ENCODE data around the gene SYNGR4.
"Not testable (repeated sequence)": the region's sequence is repeated elsewhere in the genome, so short reads cannot be mapped to it uniquely, and the experiment has no call there.

The SYNGR4 gene

DNA sequence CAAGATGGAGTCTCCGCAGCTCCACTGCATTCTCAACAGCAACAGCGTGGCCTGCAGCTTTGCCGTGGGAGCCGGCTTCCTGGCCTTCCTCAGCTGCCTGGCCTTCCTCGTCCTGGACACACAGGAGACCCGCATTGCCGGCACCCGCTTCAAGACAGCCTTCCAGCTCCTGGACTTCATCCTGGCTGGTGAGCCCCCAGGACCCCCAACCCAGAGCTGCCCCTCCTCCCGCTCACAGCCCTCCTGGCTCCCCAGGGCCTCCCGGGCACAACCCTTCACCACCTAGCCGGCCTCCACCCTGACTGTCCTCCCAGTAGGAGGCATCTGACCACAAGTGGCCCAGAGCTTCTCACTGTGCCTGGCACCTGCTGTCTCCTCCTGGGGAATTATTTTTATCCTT is 9.4 kb downstream of the SYNGR4 start:
- DNase-seq: no peak

DNA sequence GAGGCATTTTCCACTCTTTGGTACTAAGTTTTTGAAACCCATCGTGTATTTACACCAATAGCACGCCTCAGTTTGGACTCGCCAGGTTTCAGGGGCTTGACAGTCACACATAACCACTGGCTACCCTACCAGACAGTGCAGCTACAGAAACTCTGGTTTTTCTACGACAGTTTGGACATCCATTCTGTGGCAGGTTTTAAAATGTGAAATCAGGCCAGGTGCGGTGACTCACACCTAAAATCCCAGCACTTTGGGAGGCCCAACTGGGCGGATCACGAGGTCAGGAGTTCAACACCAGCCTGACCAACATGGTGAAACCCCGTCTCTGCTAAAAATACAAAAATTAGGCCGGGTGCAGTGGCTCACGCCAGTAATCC is 14.0 kb downstream of the SYNGR4 start:
- no peak for DNase-seq

DNA sequence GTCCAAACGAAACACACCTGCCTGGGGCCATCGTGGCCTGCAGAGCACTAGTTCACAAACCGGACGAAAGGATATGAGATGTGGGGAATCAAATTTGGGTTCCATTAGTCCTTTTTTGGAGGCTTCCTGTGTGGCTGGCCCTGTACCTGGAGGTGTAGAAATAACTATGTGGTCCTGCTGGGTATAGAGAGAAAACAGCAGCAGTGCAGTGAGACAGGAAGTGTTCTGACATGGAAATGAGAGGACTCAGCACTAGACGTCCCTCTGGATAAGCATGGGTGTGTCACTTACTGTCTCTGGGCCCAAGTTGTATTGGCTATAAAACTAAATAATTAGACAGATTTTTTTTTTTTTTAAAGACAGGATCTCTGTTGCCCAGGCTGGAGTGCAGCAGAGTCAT is 14.9 kb downstream of the SYNGR4 start:
- DNase-seq: no peak

DNA sequence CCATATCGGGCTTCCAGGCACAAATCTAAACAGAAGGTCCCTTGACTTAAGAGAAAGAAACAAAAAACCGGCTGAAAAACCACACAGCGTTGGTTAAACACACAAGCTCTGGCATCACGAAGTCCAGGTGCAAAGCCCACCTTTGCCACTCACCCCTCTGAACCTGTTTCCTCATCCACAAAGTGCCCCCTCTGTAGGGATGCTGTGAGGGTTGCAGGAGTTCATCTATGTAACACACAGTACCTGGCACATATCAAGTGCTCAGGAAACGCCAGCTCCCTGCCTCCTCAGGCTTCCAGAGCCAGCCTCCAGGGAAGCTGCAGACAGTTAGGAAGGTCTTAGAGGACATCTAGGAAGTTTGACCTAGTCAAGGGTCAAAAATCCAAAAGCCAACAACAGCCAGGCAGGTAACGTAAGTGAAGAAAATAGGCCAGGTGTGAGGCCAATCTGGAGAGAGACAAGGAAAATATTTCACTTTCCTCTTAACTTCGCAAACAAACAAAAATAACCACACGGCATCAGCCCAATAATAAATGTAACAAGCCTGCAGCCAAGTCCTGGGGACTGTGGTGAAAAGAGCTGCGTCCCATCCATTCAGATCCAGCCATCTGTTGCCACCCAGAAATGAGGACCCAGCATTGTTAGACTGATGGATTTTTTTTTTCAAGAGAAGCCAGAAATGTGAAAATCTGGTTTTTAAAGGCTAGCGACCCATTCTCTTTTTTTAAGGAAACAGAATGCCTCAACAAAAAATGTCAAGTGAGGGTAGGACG is 17.2 kb downstream of the SYNGR4 start:
- DNase-seq: no peak

DNA sequence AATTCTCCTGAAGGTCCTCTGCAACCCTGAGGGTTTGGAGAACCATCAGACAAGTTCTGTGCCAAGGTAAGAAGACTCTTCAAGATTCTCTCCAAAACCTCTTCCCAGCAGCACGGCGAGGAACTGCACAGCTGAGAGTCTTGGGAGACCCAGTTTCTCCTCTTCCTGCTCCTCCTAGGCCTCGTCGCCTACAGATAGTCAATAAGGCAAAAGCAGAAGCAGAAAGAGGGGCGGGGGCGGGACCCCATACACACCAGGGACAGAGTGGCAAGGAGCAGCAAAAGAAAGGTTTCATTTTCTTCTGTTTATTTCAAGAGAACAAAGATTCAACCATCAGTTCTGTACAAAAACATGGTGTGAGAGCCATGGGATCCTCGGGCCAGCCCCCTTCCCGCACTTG is 18.1 kb downstream of the SYNGR4 start:
- DNase-seq: no peak

DNA sequence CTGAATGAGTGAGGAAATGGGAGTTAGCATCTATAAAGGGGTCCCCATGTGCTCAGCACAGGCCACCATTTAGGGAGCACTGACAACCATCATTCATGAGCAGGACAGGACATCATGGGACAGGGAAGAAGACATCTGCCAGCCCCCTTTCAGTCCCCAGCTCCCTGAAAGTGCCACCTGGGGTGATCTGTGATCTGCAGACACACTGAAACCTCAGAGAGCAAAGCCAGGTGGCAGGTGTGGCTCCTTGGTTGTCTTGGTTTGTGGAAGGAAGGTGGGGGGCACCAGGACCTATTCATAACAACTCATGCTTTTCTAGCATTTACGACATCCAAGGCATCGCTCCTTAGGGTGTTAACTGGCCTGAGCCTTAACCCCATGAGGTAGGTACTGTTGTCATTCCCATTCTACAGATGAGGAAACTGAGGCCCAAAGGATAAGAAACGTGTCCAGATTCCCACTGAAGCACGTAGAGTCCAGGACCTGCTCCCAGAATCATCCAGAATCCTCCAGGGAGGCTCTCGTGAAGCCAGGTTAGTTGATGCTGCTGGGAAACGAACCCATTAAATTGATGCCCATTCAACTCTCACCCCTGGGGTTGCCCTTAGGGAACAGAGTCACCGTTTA is 21.4 kb downstream of the SYNGR4 start:
- DNase-seq: no peak

DNA sequence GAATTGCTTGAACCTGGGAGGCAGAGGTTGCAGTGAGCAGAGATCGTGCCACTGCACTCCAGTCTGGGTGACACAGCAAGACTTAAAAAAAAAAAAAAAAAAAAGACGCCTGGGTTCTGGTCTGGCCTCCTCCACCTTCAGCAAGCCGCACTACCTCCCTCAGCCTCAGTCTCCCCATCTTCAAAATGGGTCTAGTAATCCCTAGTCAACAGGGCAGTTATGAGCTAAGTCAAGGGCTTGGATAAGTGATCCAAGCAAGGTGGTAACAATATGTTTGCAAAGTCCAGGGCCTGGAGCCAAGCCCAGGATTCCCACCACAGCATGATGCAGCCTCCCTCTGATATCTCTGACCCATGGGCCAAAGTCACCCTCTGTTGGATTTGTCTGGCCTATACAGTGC is 22.8 kb downstream of the SYNGR4 start:
- no peak for DNase-seq

DNA sequence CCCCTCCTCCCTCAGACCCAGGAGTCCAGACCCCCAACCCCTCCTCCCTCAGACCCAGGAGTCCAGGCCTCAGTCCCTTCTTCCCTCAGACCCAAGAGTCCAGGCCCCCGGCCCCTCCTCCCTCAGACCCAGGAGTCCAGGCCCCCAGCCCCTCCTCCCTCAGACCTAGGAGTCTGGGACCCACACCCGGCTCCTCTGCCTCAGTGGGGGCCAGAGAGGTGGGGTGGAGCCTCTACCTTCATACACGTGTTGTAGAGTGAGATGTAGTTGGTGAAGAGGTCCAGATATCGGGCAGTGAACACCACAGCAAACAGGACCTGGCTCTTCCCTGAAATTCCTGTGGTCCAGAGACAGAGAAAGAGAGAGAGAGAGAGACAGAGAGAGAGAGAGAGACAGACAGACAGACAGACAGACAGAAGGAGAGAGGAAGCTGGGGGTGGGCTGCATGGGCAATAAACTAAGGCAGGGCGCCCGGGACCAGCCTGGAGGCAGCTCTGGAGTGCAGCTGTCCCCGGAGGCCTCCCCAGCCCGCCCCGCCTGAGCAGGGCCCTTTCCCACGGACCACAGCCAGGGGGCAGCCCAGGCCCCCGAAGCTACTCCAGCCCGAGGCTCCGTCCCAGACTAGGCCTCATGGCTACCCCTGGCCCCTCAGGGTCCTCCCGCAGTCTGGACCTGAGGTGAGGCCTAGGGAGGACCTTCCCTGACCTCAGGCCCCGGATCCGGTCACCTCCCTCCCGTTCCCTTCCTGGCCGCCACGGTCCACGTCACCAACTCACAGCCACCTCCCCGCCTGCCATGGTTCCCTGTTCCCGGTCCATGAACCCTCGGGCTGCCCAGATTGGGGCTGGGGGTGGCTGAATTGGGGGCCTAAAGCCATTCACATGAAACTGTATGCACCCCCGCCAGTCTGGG is 26.3 kb downstream of the SYNGR4 start:
- no peak for DNase-seq

DNA sequence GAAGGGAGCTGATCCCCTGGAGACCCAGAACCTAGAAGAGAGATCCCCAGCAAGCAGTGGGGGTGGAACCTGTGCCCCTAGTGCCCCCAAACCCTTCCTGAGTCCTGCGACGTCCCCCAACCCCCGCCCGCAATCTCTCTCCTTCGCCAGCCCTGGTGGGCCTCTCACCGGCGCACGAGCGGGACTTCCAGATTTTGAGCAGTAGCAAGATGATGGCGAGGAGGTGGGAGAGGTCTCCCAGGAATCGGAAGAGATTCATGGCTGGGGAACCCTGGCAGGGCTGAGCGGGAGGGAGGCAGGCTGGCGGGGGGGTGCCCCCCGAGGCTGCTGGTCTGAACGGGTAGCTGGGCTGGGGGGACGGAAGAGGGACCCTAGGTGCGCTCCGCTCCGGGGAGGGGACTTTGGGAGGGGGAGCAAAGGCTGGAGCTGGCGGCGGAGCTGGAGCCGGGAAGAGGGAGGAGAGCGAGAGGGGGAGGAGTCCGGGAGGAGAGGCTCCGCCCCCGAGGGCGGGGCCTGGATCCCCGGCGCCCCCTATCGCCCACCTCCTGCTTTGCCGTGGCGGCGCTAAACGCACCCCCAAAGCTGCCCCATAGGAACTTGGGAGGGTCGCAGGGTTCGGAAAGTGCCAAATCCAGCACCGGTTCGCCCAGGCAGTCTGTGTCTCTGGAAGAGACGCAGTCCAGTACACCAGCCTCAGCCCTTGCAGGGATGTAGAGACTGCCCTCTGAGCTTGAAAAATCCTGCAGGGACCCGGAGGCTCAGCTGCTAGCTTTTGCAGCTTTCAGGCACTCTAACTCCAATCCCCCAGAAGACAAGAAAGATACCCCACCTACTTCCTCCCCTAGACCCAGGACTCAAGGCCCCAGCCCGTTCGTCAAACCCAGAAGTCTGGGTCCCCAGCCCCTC is 27.2 kb downstream of the SYNGR4 start, which contains the start of gene KDELR1:
TSS of gene KDELR1 (minus strand) at position 452 of the 906 bp plus-strand sequence. CDS start at position 259, 193 bp downstream.
- DNase-seq: no peak

DNA sequence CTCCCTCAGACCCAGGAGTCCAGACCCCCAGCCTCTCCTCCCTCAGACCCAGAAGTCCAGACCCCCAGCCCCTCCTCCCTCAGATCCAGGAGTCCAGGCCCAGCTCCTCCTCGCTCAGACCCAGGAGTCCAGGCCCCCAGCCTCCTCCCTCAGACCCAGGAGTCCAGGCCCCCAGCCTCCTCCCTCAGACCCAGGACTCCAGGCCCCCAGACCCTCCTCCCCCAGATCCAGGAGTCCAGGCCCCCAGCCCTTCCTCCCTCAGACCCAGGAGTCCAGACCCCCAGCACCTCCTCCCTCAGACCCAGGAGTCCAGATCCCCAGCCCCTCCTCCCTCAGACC is 27.8 kb downstream of the SYNGR4 start:
- DNase-seq: not testable (repeated sequence)

DNA sequence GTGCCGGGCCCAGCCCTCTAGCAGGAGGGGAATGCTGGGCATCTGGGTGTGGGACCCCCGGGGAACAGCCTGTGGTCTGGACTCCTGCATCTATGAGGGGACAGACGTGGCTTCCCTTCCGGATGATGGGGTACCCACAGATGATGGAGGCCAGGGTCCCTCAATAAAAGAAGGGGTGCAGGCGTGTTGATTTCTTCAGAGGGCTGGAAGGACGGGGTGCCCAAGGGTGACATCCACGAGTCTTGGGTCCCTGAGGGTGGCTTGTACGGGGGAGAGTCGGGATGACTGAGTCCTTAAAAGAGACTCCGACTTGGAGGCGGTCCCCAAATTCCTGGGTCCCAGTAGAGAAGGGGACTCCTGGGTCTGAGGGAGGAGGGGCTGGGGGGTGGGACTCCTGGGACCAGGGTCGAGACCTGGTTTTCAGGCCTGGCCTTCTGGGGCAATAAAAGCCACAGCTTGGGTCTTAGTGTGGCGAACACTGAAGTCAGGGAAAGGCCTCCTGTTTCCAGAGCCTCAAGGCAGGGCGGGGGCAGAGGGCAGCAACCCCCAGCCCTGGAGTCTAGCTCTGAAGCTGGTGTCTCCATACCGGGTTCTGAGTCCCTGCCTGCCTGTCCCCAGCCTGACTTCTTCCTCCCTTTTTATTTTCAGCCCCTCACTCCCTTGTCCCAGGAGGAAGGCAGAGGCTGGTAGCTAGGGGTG is 28.8 kb downstream of the SYNGR4 start:
- no peak for DNase-seq

DNA sequence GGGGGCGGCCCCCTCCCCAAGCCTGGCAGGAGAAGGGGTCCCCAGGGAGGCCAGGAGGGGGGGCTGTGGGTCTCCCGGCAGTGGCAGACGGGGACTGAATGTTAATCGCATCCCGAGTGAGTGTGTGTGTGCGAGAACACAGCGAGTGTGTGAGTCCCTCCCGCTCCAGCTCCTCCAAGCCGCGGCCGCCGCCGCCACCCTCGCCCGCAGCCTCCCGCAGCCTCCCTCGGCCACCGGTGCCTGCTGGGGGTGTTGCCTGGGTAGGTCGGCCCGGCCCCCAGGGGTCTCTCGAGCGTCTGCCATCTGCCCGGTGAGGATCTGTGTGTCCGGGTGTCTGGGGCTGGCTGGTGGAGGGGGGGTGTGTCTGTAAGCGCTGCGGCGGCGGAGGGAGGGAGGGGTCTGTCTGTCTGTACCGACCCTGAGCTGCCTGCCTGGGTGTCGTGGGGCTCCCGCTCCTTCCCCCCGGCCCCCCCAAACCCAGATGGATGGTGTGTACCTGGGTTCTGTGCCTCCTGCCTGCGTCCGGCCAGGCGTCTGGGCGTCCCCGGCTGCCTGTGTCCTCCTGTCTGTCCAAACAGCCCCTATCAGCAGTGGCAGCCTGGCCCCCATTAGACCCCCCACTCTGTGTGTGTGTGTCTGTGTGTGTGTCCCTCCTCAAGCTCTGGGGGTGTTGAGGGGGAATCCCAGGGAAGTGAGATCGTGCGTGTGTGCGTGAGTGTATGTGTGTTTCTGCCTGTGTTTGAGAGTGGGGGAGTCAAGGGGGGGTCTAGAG is 29.6 kb downstream of the SYNGR4 start, which contains the start of gene GRIN2D:
TSS of gene GRIN2D (plus strand) at position 110 of the 772 bp plus-strand sequence. CDS start 4,725 bp downstream, outside the sequence.
- DNase-seq: no peak

DNA sequence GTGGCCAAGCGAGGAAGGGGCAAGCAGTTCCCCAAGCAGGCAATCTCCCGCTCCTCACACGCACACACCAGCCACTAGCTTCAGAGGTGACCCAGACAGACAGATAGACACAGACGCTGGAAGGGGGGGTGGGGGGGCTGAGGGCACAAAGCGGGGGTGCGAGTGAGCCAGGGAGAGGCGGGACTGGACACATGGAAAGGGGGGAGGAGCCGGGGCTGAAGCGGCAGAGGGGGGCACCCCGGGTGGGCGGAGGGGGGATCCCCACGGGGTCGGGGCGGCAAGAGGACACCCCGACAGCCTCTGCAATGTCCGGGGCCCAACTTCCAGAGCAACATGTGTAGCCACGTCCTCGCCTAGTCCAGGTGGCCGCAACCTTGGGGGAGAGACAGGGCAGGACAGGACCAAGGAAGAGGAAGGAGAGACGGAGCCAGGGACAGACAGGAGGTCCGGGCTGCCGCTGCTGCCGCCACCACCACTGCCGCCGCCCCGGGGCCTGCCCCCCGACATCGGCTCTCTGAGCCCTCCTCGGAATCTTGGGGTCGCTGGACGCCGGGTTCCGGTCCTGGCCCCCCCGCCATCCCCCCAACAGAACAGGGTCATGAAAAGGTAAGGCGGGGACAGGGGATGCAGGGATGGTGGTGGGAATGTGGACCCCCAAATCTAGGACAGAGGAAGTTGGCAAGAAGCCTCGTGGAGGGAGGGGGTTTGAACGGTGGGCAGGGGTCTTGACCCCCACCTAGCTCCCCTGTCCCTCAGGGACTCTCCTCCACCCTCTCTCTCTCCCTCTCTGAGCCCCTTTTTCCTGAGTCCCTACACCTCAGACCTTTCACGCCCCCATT is 30.4 kb downstream of the SYNGR4 start:
- no peak for DNase-seq

DNA sequence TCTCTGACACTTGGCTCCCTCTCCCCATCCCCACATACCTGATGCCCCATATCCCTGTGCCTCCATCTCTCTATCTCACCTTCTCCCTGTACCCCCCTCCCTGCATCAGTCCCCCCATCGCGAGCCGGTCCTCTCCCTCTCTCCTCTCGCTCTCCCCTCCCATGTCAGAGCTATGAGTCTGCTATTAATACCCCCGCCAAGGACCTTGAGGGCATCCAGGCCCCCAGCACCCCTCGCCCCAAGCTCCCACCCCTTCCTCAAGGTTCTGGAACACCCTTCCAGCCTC is 30.9 kb downstream of the SYNGR4 start:
- no peak for DNase-seq

DNA sequence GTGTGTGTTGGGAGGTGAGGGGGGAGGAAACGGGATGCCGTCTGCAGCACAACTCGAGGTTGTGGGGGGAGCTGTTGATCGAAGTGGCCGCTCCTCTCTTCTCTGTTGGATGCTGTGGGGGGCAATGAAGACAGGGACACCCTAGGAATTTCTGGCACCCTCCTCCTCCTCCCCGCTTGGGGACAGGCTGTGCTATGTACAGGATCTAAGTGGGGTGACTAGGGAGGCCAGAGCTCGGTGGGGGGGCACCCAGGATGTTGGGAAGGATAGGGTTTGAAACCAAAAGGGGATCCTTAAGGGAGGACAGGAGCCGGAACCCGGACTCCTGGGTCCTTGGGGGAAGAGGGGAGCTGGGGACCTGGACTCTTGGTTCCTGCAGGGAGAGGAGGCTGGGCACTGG is 31.3 kb downstream of the SYNGR4 start:
- DNase-seq: no peak

DNA sequence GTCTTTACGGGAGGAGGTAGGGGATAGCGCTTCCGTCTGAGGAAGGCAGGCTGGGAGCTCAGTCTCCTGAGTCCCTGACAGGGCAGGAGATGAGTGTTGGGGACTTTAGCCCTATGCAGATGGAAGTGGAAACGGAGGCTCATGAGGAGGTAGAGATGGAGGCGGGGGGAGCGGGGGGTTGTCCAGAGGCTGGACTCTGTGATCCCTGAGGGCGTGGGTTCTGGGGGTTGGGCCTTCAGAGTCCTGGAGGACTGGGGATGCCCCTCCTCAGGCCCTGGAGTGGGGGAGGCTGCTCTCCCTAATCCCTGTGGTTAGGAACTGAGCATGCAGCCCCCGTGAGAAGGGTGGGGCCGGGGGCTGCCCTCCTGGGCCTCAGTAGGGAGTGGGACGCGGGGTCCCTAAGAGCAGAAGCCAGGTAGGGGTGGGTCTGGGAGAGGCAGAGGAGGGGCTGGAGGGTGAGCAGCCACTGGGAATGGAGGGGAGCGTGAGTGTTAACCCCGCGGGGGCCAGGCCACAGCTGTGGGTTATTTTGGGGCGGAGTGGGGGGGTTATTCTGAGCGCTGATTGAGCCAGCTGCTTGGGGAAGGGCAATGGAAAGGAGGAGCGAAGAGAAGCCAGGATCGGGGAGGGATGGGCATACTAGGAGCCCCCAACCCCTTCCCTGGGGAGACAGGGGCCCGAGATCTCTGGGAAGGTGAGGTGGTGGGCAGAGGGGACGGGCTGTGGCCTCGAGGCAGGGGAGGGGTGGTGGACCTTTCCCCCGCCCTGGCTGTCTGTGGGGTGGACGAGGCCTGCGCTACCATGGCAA is 32.1 kb downstream of the SYNGR4 start:
- no peak for DNase-seq

DNA sequence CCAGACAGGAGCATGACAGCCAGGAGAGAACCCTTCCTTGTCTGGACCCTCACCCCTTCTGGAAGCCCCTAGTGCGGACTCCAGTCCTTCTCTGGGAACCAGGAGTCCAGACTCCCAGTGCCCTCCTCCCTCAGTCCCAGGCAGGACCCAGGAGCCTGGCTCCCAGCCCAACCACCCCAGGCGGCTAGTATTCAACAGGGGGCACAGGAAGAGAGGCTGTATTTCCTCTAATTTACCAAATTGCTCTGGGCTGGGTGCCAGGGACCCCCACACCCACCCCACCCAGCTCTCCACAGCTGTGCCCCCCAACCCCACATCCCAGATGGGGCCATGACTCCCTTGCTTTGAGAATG is 32.6 kb downstream of the SYNGR4 start:
- DNase-seq: no peak

DNA sequence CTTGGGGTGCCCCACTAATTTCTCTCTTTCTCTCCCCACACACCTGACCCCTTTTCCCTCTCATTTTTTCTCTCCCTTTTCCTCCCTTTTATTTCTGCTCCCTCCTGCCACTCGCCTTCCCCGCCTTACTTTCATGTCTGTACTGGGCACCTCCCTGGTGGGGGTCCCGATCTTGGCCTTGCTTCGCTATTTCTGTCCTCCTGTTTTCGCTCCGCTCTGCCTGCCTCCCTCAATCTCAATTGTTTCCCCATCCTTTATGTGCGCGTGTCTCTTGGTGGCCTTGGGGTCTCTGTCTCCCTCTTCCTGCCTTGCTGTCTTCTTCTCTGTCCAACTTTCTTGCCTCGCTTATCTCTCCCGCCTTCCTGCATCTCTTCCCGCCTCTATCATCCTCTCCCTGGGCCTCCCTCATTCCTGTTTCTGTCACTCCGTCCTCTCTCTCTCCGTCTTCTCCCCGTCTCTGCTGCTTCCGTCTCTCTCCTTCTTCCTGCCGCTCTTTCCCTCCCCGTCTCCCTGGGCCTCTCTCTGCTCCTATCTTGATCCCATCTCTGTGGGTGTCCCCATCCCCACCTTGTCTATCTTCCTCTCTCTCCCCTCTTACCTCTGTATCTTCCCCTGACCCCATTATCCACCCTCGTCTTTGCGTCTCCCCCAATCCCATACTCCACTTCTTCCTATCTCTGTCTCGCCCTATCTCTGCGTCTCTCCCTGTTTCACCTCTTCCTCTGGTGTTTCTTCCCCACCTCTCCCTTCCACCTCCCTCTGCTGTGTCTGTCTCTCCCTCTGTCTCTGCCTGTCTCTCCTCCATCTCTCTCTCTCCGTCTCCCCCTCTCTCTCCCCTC is 33.3 kb downstream of the SYNGR4 start:
- no peak for DNase-seq

DNA sequence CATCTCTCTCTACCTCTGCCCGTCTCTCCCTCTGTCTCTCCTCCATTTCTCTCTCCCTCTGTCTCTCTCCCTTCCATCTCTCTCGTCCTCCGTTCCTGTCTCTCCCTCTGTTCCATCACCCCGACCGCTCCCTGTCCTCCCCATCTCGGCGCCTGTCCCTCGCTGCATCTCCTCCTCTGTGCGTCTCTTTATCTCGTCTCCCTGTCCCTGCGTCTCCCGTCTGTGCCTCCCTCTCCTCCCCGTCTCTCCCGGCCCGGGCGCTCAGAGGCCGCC is 33.9 kb downstream of the SYNGR4 start:
- no peak for DNase-seq

Measured in NCI-H1436 treated with DMSO at 0.1 percent for 48 hours (cell line).